Frontal cortex (tissue), 4 donors: ENCODE measurements around the gene ABLIM2. TPM values are rescaled to one million over a fixed set of nuclear protein-coding genes. Genes with fewer than 3 reads are reported as not detected.

Source experiments
- DNase-seq, 2 donors: peaks; one replicate each; pipeline ENCODE4 v3.0.0; 2012; ENCODE audit warnings: low spot score in 2 of 2
- FAIRE-seq: peaks from 2 replicates; lab custom pipeline; 2012; peaks lifted over from hg19 to GRCh38; lab: Jason Lieb, UNC
- total RNA-seq: library from RNA; depleted of rRNA; stranded (reverse); fragments of >200 nt; gene quantifications from one replicate; pipeline ENCODE4 v1.2.3, GENCODE V29; 2014
- donor health status: control.
- donor health status: control.
- donor health status: control.

Gene ABLIM2
- total RNA-seq, 1 donor from 2014 or later, result 9.4 TPM

- FAIRE-seq (no peak), DNase-seq (no peak)
These were observed 2.0 kb upstream of the ABLIM2 start for GRCh38 chr4:8160572-8160971.

GRCh38 chr4:8160233-8160560, 1.6 kb upstream of the ABLIM2 start:
- no peak for DNase-seq
- FAIRE-seq, result no peak

GRCh38 chr4:8159537-8160232, 1.1 kb upstream of the ABLIM2 start:
- FAIRE-seq (no peak), DNase-seq (no peak)

GRCh38 chr4:8157944-8158709, 486 bp downstream of the ABLIM2 start:
- FAIRE-seq (no peak), DNase-seq (no peak)

- DNase-seq (no peak), FAIRE-seq (no peak)
These were observed 1.1 kb downstream of the ABLIM2 start for GRCh38 chr4:8157496-8157895.

GRCh38 chr4:8156617-8157016, 2.0 kb downstream of the ABLIM2 start:
- DNase-seq (no peak), FAIRE-seq (no peak)

GRCh38 chr4:8155660-8156421, 2.8 kb downstream of the ABLIM2 start:
- FAIRE-seq (no peak), DNase-seq (no peak)

- FAIRE-seq, result no peak
- no peak for DNase-seq
These were observed 3.6 kb downstream of the ABLIM2 start for GRCh38 chr4:8155048-8155447.

- FAIRE-seq (no peak), DNase-seq (no peak)
These were observed 5.2 kb downstream of the ABLIM2 start for GRCh38 chr4:8153441-8153840.

GRCh38 chr4:8152865-8153257, 5.8 kb downstream of the ABLIM2 start:
- FAIRE-seq (no peak), DNase-seq (no peak)

GRCh38 chr4:8152090-8152864, 6.3 kb downstream of the ABLIM2 start:
- FAIRE-seq, result no peak
- no peak for DNase-seq

- DNase-seq (no peak), FAIRE-seq (no peak)
These were observed 7.4 kb downstream of the ABLIM2 start for GRCh38 chr4:8151165-8151650.

- no peak for DNase-seq
- no peak for FAIRE-seq
These were observed 8.2 kb downstream of the ABLIM2 start for GRCh38 chr4:8150152-8151090.

GRCh38 chr4:8149664-8150063, 8.9 kb downstream of the ABLIM2 start:
- DNase-seq (no peak), FAIRE-seq (no peak)

- no peak for DNase-seq
- FAIRE-seq, result no peak
These were observed 9.7 kb downstream of the ABLIM2 start for GRCh38 chr4:8148785-8149435.

- FAIRE-seq, result no peak
These were observed 10.5 kb downstream of the ABLIM2 start for GRCh38 chr4:8148159-8148558.

GRCh38 chr4:8147231-8147970, 11.2 kb downstream of the ABLIM2 start:
- DNase-seq (no peak), FAIRE-seq (no peak)

More at GRCh38 chr4:8148159-8148558, 10.5 kb downstream of the ABLIM2 start:
- no peak for DNase-seq

GRCh38 chr4:8146157-8146556, 12.5 kb downstream of the ABLIM2 start:
- FAIRE-seq (no peak), DNase-seq (no peak)
